WERI-Rb-1 (cell line): ENCODE results near the gene CGRRF1.
A peak's percentile ranks its signal among the peaks of the same experiment; 100 is the strongest.

Source experiments
- DNase-seq: peaks from one replicate; pipeline ENCODE4 v3.0.0-alpha.2; 2020
- H3K27ac ChIP-seq: fragments of 250-450 bp; sonication (Bioruptor Pico); 2 replicates; pipeline ENCODE4 v1.5.1; 2020; ENCODE audit warnings: mild to moderate bottlenecking, moderate library complexity
- H3K27me3 ChIP-seq: fragments of 250-450 bp; sonication (Bioruptor Pico); 2 replicates; pipeline ENCODE4 v1.5.1; 2021; ENCODE audit warnings: mild to moderate bottlenecking, low read depth, moderate library complexity; ENCODE audit not compliant: insufficient read depth, severe bottlenecking
- H3K36me3 ChIP-seq: fragments of 250-450 bp; sonication (Bioruptor Pico); 2 replicates; pipeline ENCODE4 v1.5.1; 2020; ENCODE audit warnings: mild to moderate bottlenecking, moderate library complexity
- H3K4me3 ChIP-seq: 2 replicates; pipeline ENCODE4 v1.5.1; 2011; ENCODE audit warnings: low read depth, mild to moderate bottlenecking, control low read depth, low read length
- H3K9me3 ChIP-seq: fragments of 250-450 bp; sonication (Bioruptor Pico); 2 replicates; pipeline ENCODE4 v1.5.1; 2021; ENCODE audit warnings: mild to moderate bottlenecking, moderate library complexity; ENCODE audit not compliant: severe bottlenecking
- CTCF ChIP-seq: IDR thresholded peaks from 2 replicates; pipeline ENCODE4 v1.5.1; 2011; ENCODE audit warnings: low read depth, mild to moderate bottlenecking, control low read depth, inconsistent platforms, low read length

The CGRRF1 gene

GRCh38 chr14:54489731-54490444, 19.8 kb upstream of the CGRRF1 start:
- no peaks in the 10 kb centered on the region for H3K27me3 ChIP-seq

DNA sequence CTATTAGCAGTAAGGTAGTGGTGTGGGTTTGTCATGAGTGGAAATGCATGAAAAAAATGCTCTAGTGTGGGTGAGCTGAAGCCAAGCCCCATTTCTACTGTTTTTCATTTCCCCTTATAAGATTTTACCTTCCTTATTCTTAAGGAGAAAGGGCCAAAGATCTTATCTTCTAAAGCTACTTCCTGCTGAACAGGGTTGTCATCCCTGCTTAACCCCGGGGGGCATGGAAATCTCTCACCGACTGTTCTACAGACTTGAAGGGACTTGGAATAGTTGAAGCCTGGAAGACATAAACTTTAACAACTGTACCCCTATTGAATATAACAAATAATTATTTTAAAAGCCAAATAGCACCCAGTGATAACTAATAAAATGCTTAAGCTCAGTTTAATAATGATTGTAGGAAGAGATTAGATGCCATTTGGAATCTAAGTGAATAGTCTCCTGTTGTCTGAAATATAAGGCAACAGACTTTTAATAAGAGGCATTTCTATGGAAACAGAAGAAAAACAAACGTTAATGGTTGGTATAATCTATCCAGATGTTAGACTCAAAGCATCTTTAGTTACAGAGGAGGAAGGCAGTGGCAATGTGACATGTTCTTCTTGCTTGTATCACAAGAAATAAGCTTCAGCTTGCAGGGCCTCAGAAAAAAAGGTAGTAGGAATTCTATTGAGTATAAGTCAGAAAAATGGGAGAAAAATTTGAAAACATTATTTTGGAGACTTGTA, 19.1 kb upstream of the CGRRF1 start:
- H3K27me3 ChIP-seq, result no peaks in the 10 kb centered on the region
- peak; percentile 53 for DNase-seq
- no peak for TF ChIP-seq CTCF
- no peak overlapping the region for H3K4me3 ChIP-seq
- H3K36me3 ChIP-seq, result peaks cover 2% of the 10 kb centered on the region
- H3K27ac ChIP-seq, result no peak overlapping the region
- no peaks in the 10 kb centered on the region for H3K9me3 ChIP-seq

More at GRCh38 chr14:54489731-54490444, 19.8 kb upstream of the CGRRF1 start:
- Histone ChIP-seq H3K36me3 (peaks cover 2% of the 10 kb centered on the region), H3K27ac (peak overlapping the region; percentile 89), H3K9me3 (no peaks in the 10 kb centered on the region), H3K4me3 (no peak overlapping the region)
- DNase-seq, result no peak
- no peak for TF ChIP-seq CTCF

- DNase-seq, result peak; percentile 30
- Histone ChIP-seq H3K4me3 (no peak overlapping the region), H3K27ac (no peak overlapping the region), H3K9me3 (no peaks in the 10 kb centered on the region), H3K27me3 (no peaks in the 10 kb centered on the region), H3K36me3 (no peaks in the 10 kb centered on the region)
- TF ChIP-seq CTCF, result peak; percentile 25; the same call in 1 of the 2 replicates
These were observed 16.4 kb upstream of the CGRRF1 start for GRCh38 chr14:54493293-54493692.

- TF ChIP-seq CTCF, result no peak
- Histone ChIP-seq H3K4me3 (no peak overlapping the region), H3K36me3 (no peaks in the 10 kb centered on the region), H3K9me3 (no peaks in the 10 kb centered on the region), H3K27ac (no peak overlapping the region), H3K27me3 (no peaks in the 10 kb centered on the region)
- DNase-seq, result no peak
These were observed 12.5 kb upstream of the CGRRF1 start for GRCh38 chr14:54497224-54497623.

DNA sequence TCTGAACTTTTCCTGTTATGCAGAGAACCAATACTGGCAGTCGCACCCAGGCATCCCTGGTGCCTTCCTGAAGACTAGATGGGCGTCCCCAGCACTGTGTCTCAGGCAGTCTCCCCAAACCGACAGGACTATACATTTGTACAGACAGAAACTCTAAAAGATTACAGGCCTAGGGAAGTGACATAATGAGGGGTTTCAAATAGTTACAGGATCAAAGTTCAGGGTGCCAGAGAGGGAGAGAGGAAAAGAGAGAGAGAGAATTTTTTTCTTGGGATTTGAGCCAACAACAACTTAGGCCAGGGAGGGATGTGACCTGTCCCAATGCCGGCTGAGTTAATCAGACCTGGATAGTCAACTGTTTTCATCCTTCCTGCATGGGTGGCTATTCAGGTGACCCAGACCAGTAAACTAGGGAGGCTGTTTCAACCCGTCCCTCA, 11.6 kb upstream of the CGRRF1 start:
- Histone ChIP-seq H3K4me3 (no peak overlapping the region), H3K36me3 (no peaks in the 10 kb centered on the region), H3K9me3 (no peaks in the 10 kb centered on the region), H3K27ac (no peak overlapping the region), H3K27me3 (no peaks in the 10 kb centered on the region)
- no peak for DNase-seq
- TF ChIP-seq CTCF, result no peak
